Ammon's horn (tissue), 1 donor: Measurements from ENCODE around the gene VEZF1.

Experiments
- DNase-seq: peaks from one replicate; pipeline ENCODE4 v3.0.0-alpha.2; 2016; ENCODE audit warnings: low spot score

VEZF1 gene

GRCh38 chr17:57999010-57999495, 11.0 kb upstream of the VEZF1 start:
- no peak for DNase-seq

GRCh38 chr17:57997085-57997809, 9.2 kb upstream of the VEZF1 start:
- DNase-seq = no peak

- DNase-seq = peak; percentile 88
These were observed 7.3 kb upstream of the VEZF1 start for GRCh38 chr17:57995076-57995956.

- no peak for DNase-seq
These were observed 6.4 kb upstream of the VEZF1 start for GRCh38 chr17:57994436-57994835.

GRCh38 chr17:57993471-57994365, 5.7 kb upstream of the VEZF1 start:
- no peak for DNase-seq

- DNase-seq = no peak
These were observed 3.5 kb upstream of the VEZF1 start for GRCh38 chr17:57991537-57991936.

GRCh38 chr17:57990037-57990436, 2.0 kb upstream of the VEZF1 start:
- DNase-seq = no peak

GRCh38 chr17:57988301-57989250, 522 bp upstream of the VEZF1 start:
- DNase-seq = peak; percentile 79

- peak; percentile 35 for DNase-seq
These were observed 1.0 kb downstream of the VEZF1 start for GRCh38 chr17:57986841-57987580.

- no peak for DNase-seq
These were observed 2.4 kb downstream of the VEZF1 start for GRCh38 chr17:57985675-57985974.

- no peak for DNase-seq
These were observed 2.9 kb downstream of the VEZF1 start for GRCh38 chr17:57984936-57985674.

- no peak for DNase-seq
These were observed 3.7 kb downstream of the VEZF1 start for GRCh38 chr17:57984261-57984890.

GRCh38 chr17:57983446-57983845, 4.6 kb downstream of the VEZF1 start:
- no peak for DNase-seq

- no peak for DNase-seq
These were observed 5.4 kb downstream of the VEZF1 start for GRCh38 chr17:57982452-57983170.

GRCh38 chr17:57980522-57980921, 7.5 kb downstream of the VEZF1 start:
- no peak for DNase-seq

GRCh38 chr17:57979076-57979475, 9.0 kb downstream of the VEZF1 start:
- DNase-seq = no peak

GRCh38 chr17:57976594-57976993, 11.5 kb downstream of the VEZF1 start:
- peak; percentile 63 for DNase-seq

GRCh38 chr17:57975044-57975443, 13.0 kb downstream of the VEZF1 start:
- no peak for DNase-seq
